ENCODE measurements around the gene NEDD4L.

Gene NEDD4L

GRCh38 chr18:58146099-58146498 is 102.1 kb downstream of the NEDD4L start:
- H3K4me1 ChIP-seq: no peaks in the 10 kb centered on the region; the same call in 1 of the 2 replicates
- no peak for DNase-seq
- no peaks in the 10 kb centered on the region for H3K36me3 ChIP-seq
- H3K27me3 ChIP-seq: no peaks in the 10 kb centered on the region
- H3K9me3 ChIP-seq: no peaks in the 10 kb centered on the region
- TF ChIP-seq, protein P1, sequence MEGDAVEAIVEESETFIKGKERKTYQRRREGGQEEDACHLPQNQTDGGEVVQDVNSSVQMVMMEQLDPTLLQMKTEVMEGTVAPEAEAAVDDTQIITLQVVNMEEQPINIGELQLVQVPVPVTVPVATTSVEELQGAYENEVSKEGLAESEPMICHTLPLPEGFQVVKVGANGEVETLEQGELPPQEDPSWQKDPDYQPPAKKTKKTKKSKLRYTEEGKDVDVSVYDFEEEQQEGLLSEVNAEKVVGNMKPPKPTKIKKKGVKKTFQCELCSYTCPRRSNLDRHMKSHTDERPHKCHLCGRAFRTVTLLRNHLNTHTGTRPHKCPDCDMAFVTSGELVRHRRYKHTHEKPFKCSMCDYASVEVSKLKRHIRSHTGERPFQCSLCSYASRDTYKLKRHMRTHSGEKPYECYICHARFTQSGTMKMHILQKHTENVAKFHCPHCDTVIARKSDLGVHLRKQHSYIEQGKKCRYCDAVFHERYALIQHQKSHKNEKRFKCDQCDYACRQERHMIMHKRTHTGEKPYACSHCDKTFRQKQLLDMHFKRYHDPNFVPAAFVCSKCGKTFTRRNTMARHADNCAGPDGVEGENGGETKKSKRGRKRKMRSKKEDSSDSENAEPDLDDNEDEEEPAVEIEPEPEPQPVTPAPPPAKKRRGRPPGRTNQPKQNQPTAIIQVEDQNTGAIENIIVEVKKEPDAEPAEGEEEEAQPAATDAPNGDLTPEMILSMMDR (IDR thresholded peaks at IDR 0.05; ENCODE audit: low read depth, low read length): no peak
- no peak overlapping the region for H3K4me3 ChIP-seq (ENCODE audit: low read depth, low read length)

DNA sequence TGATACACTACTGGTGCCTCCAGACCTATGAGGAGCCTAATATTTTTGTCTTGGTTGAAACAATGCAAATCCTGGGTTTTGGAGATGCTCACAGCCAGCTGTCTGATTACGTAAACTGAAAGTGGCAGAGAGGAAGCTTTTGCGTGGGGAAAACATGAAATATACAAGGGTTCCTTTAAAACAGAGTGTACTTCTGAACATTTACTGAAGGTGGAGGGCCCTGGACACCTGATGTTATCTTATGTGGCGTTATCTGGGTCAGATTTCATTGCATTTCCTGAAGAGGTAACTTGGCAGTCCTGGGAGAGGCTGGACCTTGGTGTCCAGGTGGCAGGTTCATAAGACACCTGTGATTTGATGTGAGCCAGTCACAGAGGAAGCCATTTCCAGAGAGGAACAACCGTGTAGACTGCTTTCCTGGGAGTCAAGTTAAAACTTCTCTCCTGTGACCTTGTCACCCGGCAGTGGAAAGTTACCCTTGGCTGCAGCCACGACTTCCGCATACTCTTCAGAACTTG is 105.0 kb downstream of the NEDD4L start:
- Histone ChIP-seq H3K4me1 (no peaks in the 10 kb centered on the region), H3K27me3 (no peaks in the 10 kb centered on the region), H3K9me3 (no peaks in the 10 kb centered on the region), H3K4me3 (ENCODE audit: low read depth, low read length) (no peak overlapping the region), H3K36me3 (no peaks in the 10 kb centered on the region)
- DNase-seq: no peak
- TF ChIP-seq, protein P1 (IDR thresholded peaks at IDR 0.05; ENCODE audit: low read depth, low read length): no peak

DNA sequence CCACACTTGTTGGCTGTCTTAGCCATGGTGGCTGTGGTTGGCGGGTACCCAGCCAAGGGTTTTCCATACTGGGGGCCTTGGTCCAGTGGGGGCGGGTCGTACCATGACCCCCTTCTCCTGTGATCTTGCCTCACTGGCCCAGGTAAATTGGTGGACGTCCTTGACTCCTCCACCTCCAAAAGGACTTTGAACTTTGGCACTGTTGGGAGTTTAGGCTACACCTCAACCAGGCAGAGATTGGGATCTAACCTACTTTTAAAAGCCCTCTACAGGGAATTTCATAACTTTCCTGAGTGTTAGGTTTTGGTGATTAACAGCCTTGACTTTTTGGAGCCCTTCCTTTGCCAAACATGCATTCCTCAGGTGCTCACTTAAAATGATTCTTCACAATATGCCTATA is 106.7 kb downstream of the NEDD4L start:
- Histone ChIP-seq H3K27me3 (no peaks in the 10 kb centered on the region), H3K4me3 (ENCODE audit: low read depth, low read length) (no peak overlapping the region), H3K4me1 (no peaks in the 10 kb centered on the region), H3K36me3 (no peaks in the 10 kb centered on the region), H3K9me3 (no peaks in the 10 kb centered on the region)
- DNase-seq: no peak
- TF ChIP-seq, protein P1 (IDR thresholded peaks at IDR 0.05; ENCODE audit: low read depth, low read length): no peak

GRCh38 chr18:58152216-58152615 is 108.2 kb downstream of the NEDD4L start:
- H3K4me3 ChIP-seq (ENCODE audit: low read depth, low read length): no peak overlapping the region
- H3K9me3 ChIP-seq: no peaks in the 10 kb centered on the region
- TF ChIP-seq, protein P1 (IDR thresholded peaks at IDR 0.05; ENCODE audit: low read depth, low read length): no peak
- H3K36me3 ChIP-seq: no peaks in the 10 kb centered on the region
- H3K27me3 ChIP-seq: no peaks in the 10 kb centered on the region
- DNase-seq: no peak
- H3K4me1 ChIP-seq: no peaks in the 10 kb centered on the region

- Histone ChIP-seq H3K36me3 (no peaks in the 10 kb centered on the region), H3K4me1 (no peaks in the 10 kb centered on the region), H3K4me3 (ENCODE audit: low read depth, low read length) (no peak overlapping the region), H3K27me3 (no peaks in the 10 kb centered on the region), H3K9me3 (no peaks in the 10 kb centered on the region)
- no peak for DNase-seq
- TF ChIP-seq, protein P1 (IDR thresholded peaks at IDR 0.05; ENCODE audit: low read depth, low read length): no peak
Observed at GRCh38 chr18:58152891-58153290, 108.9 kb downstream of the NEDD4L start.

DNA sequence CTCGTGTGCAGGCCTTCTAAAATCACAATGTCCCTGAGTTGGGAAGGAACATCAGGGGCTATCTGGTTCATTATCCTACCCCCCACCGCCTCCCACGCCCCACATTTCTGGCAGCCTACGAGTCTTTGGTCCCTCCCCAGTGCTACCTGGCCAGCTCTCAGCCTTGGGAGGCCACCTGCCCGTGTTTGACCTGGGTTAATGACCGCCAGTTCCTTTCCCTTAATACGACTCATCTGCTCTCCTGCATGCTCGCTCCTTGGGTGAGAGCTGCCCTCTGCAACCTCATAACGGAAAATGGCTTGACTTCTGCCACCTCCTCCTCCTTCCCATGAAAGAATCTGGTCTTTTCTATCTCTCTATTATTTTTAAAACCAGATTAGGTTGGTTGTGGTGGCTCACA is 112.5 kb downstream of the NEDD4L start:
- Histone ChIP-seq H3K4me3 (ENCODE audit: low read depth, low read length) (no peak overlapping the region), H3K36me3 (no peaks in the 10 kb centered on the region), H3K27me3 (no peaks in the 10 kb centered on the region), H3K4me1 (no peaks in the 10 kb centered on the region), H3K9me3 (no peaks in the 10 kb centered on the region)
- TF ChIP-seq, protein P1 (IDR thresholded peaks at IDR 0.05; ENCODE audit: low read depth, low read length): no peak
- no peak for DNase-seq
